ENCODE measurements around the gene SLC45A2. TPM values are rescaled to one million over a fixed set of nuclear protein-coding genes. Genes with fewer than 3 reads are reported as not detected.
"Not testable (repeated sequence)": the region's sequence is repeated elsewhere in the genome, so short reads cannot be mapped to it uniquely, and the experiment has no call there.

The SLC45A2 gene
- total and polyA plus RNA-seq, 11 donors = 0.30 TPM; not detected in 10

GRCh38 chr5:33925278-33925677 is 59.2 kb downstream of the SLC45A2 start:
- Histone ChIP-seq H3K4me3 (no peak overlapping the region), H3K9me3 (no peaks in the 10 kb centered on the region), H3K36me3 (no peaks in the 10 kb centered on the region), H3K27me3 (no peaks in the 10 kb centered on the region), H3K4me1 (no peaks in the 10 kb centered on the region), H3K27ac (no peak overlapping the region)
- intact Hi-C loops (cut with DNase I) = no loop called here
- TF ChIP-seq CTCF (IDR thresholded peaks at IDR 0.05) = no peak
- no peak for TF ChIP-seq POLR2A (IDR thresholded peaks at IDR 0.05)
- ATAC-seq (no peak), DNase-seq (no peak)

GRCh38 chr5:33921002-33921401 is 63.5 kb downstream of the SLC45A2 start:
- Histone ChIP-seq H3K27me3 (no peaks in the 10 kb centered on the region), H3K4me1 (no peaks in the 10 kb centered on the region), H3K4me3 (no peak overlapping the region), H3K27ac (no peak overlapping the region), H3K36me3 (no peaks in the 10 kb centered on the region), H3K9me3 (peaks cover 0 to 25% (median 7%) of the 10 kb centered on the region in 12 donors)
- ATAC-seq (no peak), DNase-seq (no peak)
- no peak for TF ChIP-seq POLR2A (IDR thresholded peaks at IDR 0.05)
- no peak for TF ChIP-seq CTCF (IDR thresholded peaks at IDR 0.05)
- intact Hi-C loops (cut with DNase I) = no loop called here
- 89 to 97% (median 91%) methylated on average over 1 of the region's 1 CpG for WGBS, 4 donors

GRCh38 chr5:33914844-33915243 is 69.6 kb downstream of the SLC45A2 start:
- H3K4me1 ChIP-seq; H3K27me3 ChIP-seq; H3K27ac ChIP-seq; H3K4me3 ChIP-seq; DNase-seq; H3K36me3 ChIP-seq; intact Hi-C loops (cut with DNase I); ATAC-seq: not testable (repeated sequence)
- peaks cover 0 to 28% (median 7%) of the 10 kb centered on the region in 12 donors for H3K9me3 ChIP-seq
- WGBS, 4 donors = 92 to 95% (median 93%) methylated on average over 3 of the region's 3 CpGs

- DNase-seq; H3K4me1 ChIP-seq; H3K27me3 ChIP-seq; H3K4me3 ChIP-seq; H3K27ac ChIP-seq; H3K36me3 ChIP-seq; ATAC-seq; intact Hi-C loops (cut with DNase I): not testable (repeated sequence)
- WGBS, 4 donors = 80 to 82% (median 81%) methylated on average over 7 of the region's 7 CpGs
- peaks cover 0 to 44% (median 26%) of the 10 kb centered on the region in 12 donors for H3K9me3 ChIP-seq
These were observed 78.2 kb downstream of the SLC45A2 start for GRCh38 chr5:33906248-33906647.

- H3K9me3 ChIP-seq = peaks cover 0 to 44% (median 26%) of the 10 kb centered on the region in 12 donors
- no peak overlapping the region for H3K27ac ChIP-seq
- no peaks in the 10 kb centered on the region for H3K36me3 ChIP-seq
- intact Hi-C loops (cut with DNase I) = no loop called here
- H3K27me3 ChIP-seq = no peaks in the 10 kb centered on the region
- DNase-seq (no peak), ATAC-seq (no peak)
- no peak overlapping the region for H3K4me3 ChIP-seq
- H3K4me1 ChIP-seq = no peaks in the 10 kb centered on the region
- WGBS, 4 donors = 94 to 98% (median 97%) methylated on average over 1 of the region's 1 CpG
- TF ChIP-seq CTCF (IDR thresholded peaks at IDR 0.05) = no peak
- TF ChIP-seq POLR2A (IDR thresholded peaks at IDR 0.05) = no peak
These were observed 79.1 kb downstream of the SLC45A2 start for GRCh38 chr5:33905381-33905780.
